DND-41 (cell line): Measurements from ENCODE around the gene IFI27L1.

Source experiments
- ATAC-seq: fragments of 200-7000 bp; cut with Tn5 transposase; 3 replicates; pipeline ENCODE4 v1.9.1; 2021; ENCODE audit warnings: low read depth; ENCODE audit not compliant: insufficient read depth
- DNase-seq: peaks from one replicate; pipeline ENCODE4 v3.0.0-alpha.2; 2020
- H2AFZ ChIP-seq: 2 replicates; pipeline ENCODE4 v1.6.0; 2012; ENCODE audit warnings: low read depth, low read length
- H3K27ac ChIP-seq: 2 replicates; pipeline ENCODE4 v1.5.1; 2012; ENCODE audit warnings: low read length, inconsistent platforms
- H3K27me3 ChIP-seq: fragments of 200-600 bp; sonication (generic); 2 replicates; pipeline ENCODE4 v1.6.0; 2012; ENCODE audit warnings: low read length, mild to moderate bottlenecking, inconsistent platforms; ENCODE audit not compliant: insufficient read depth, poor library complexity
- H3K36me3 ChIP-seq: 2 replicates; pipeline ENCODE4 v1.5.1; 2012; ENCODE audit warnings: low read length, inconsistent platforms; ENCODE audit not compliant: insufficient read depth
- H3K4me1 ChIP-seq: 2 replicates; pipeline ENCODE4 v1.5.1; 2012; ENCODE audit warnings: mild to moderate bottlenecking, low read length; ENCODE audit not compliant: insufficient read depth
- H3K4me2 ChIP-seq: 2 replicates; pipeline ENCODE4 v1.6.0; 2012; ENCODE audit warnings: mild to moderate bottlenecking, moderate library complexity, low read length, inconsistent platforms; ENCODE audit not compliant: insufficient read depth
- H3K4me3 ChIP-seq, 2 experiments: fragments of 200-600 bp in 1 of 2; shearing (Covaris generic) in 1 of 2; 2 replicates each; pipeline ENCODE4 v1.5.1; 2012 to 2016; ENCODE audit warnings: inconsistent platforms in 2 of 2, low read length in 2 of 2, mild to moderate bottlenecking in 2 of 2, low read depth in 1 of 2, moderate library complexity in 1 of 2
- H3K79me2 ChIP-seq: 2 replicates; pipeline ENCODE4 v1.6.0; 2012; ENCODE audit warnings: low read length, inconsistent platforms; ENCODE audit not compliant: insufficient read depth
- H3K9ac ChIP-seq: 2 replicates; pipeline ENCODE4 v1.6.0; 2012; ENCODE audit warnings: low read depth, mild to moderate bottlenecking, inconsistent platforms, low read length, moderate library complexity
- H3K9me3 ChIP-seq: 2 replicates; pipeline ENCODE4 v1.5.1; 2012; ENCODE audit warnings: low read length, moderate library complexity, mild to moderate bottlenecking, inconsistent platforms; ENCODE audit not compliant: insufficient read depth, severe bottlenecking
- H4K20me1 ChIP-seq: 2 replicates; pipeline ENCODE4 v1.6.0; 2012; ENCODE audit warnings: low read length; ENCODE audit not compliant: insufficient read depth
- CTCF ChIP-seq: IDR thresholded peaks from 2 replicates; pipeline ENCODE4 v1.5.1; 2012; ENCODE audit warnings: borderline replicate concordance, low read length, moderate library complexity, mild to moderate bottlenecking; ENCODE audit not compliant: poor library complexity, severe bottlenecking; ENCODE audit errors: extremely low read depth
- EZH2 ChIP-seq: IDR thresholded peaks from 3 replicates; pipeline ENCODE4 v1.6.1; 2012; ENCODE audit warnings: borderline replicate concordance, low read depth, mild to moderate bottlenecking, moderate library complexity, low read length, inconsistent platforms; ENCODE audit not compliant: severe bottlenecking

Gene IFI27L1

GRCh38 chr14:94041551-94042346, 39.4 kb upstream of the IFI27L1 start:
- H3K4me3 ChIP-seq = no peak overlapping the region
- peak; percentile 26; the same call in 2 of the 3 replicates for ATAC-seq

GRCh38 chr14:94042433-94043091, 38.5 kb upstream of the IFI27L1 start:
- TF ChIP-seq CTCF = no peak
- no peak for TF ChIP-seq EZH2
- no peak overlapping the region for H3K9ac ChIP-seq
- peaks cover 32% of the 10 kb centered on the region for H3K36me3 ChIP-seq
- no peaks in the 10 kb centered on the region for H3K9me3 ChIP-seq
- no peak overlapping the region for H2AFZ ChIP-seq
- H3K27ac ChIP-seq = no peak overlapping the region
- H3K27me3 ChIP-seq = peaks cover 3% of the 10 kb centered on the region
- H3K4me1 ChIP-seq = no peaks in the 10 kb centered on the region
- peaks cover 14% of the 10 kb centered on the region for H4K20me1 ChIP-seq
- H3K4me2 ChIP-seq = no peak overlapping the region
- H3K79me2 ChIP-seq = no peaks in the 10 kb centered on the region
- DNase-seq (no peak), ATAC-seq (no peak)
- H3K4me3 ChIP-seq = no peak overlapping the region

More at GRCh38 chr14:94041551-94042346, 39.4 kb upstream of the IFI27L1 start:
- no peak for DNase-seq
- peaks cover 24% of the 10 kb centered on the region for H3K36me3 ChIP-seq
- no peaks in the 10 kb centered on the region for H3K9me3 ChIP-seq
- TF ChIP-seq EZH2 = no peak
- TF ChIP-seq CTCF = no peak
- no peak overlapping the region for H3K4me2 ChIP-seq
- H3K27me3 ChIP-seq = peaks cover 3% of the 10 kb centered on the region
- H3K4me1 ChIP-seq = no peaks in the 10 kb centered on the region
- no peaks in the 10 kb centered on the region for H3K79me2 ChIP-seq
- H3K9ac ChIP-seq = no peak overlapping the region
- H2AFZ ChIP-seq = no peak overlapping the region
- H3K27ac ChIP-seq = no peak overlapping the region
- peaks cover 7% of the 10 kb centered on the region for H4K20me1 ChIP-seq

DNA sequence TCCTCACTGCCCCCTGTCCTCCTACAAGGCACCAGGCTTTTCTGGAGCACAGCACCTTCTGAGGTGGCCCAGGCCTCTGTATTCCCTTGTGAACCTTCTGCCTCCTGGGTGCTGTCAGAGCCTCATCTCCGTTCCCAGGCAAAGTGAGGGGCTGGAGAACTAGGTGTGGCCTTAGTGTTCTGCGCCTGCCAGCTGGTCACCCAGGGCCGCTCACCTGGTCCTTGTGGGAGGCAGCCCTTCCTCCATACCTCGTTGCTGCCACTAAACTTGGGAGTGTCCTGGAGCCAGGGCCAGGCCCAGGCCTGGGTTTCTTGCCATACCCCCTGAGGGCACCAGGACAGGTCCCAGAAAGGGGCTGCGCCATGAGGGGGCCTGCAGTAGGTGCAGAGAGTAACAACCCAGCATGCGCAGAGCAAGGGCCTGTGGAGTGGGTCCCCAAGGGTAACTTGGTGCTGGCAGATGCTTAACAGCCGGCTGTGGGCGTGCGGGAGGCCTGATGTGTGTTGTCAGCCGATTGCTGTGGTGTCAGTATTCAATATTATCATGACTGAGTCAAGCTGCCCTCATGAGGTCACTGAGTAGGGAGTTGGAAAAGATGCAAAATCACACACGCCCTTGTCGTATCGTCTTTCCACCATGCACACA, 37.9 kb upstream of the IFI27L1 start:
- H3K4me3 ChIP-seq = no peak overlapping the region
- H4K20me1 ChIP-seq = peaks cover 15% of the 10 kb centered on the region
- no peaks in the 10 kb centered on the region for H3K27me3 ChIP-seq
- no peak overlapping the region for H3K4me2 ChIP-seq
- no peaks in the 10 kb centered on the region for H3K79me2 ChIP-seq
- TF ChIP-seq CTCF (no peak), EZH2 (no peak)
- no peak for ATAC-seq
- no peaks in the 10 kb centered on the region for H3K4me1 ChIP-seq
- H3K9ac ChIP-seq = no peak overlapping the region
- H3K27ac ChIP-seq = no peak overlapping the region
- H2AFZ ChIP-seq = no peak overlapping the region
- DNase-seq = no peak
- H3K9me3 ChIP-seq = no peaks in the 10 kb centered on the region
- H3K36me3 ChIP-seq = peaks cover 39% of the 10 kb centered on the region
